HG02970 (cell line): ENCODE results near the gene CERS1.

Experiments used
- ATAC-seq: cut with Tn5 transposase; IDR thresholded peaks from one replicate; pipeline ENCODE4 v1.9.1; 2021; ENCODE audit warnings: mild to moderate bottlenecking, moderate library complexity, moderate number of reproducible peaks; ENCODE audit not compliant: unreplicated experiment, low FRiP score

The CERS1 gene

DNA sequence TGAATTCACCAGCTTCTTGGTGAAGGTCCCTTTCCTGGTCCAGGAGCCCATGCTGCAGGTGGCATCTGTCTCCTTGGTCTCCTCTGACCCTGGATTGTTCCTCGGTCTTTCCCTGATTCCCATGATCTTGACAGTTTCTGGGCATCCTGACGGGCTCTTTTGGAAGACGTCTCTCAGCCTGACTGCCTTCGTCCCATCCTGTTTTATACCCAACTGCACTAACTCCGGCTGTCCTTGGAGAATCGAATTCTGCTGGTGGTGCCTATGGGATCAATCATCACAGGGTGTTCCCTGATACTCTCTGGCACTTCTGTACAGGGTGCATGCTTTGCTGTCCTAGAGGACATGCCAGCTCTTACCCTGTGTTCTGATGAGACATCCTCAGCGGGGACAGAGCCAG lies 19.1 kb downstream of the CERS1 start:
- ATAC-seq: no peak

DNA sequence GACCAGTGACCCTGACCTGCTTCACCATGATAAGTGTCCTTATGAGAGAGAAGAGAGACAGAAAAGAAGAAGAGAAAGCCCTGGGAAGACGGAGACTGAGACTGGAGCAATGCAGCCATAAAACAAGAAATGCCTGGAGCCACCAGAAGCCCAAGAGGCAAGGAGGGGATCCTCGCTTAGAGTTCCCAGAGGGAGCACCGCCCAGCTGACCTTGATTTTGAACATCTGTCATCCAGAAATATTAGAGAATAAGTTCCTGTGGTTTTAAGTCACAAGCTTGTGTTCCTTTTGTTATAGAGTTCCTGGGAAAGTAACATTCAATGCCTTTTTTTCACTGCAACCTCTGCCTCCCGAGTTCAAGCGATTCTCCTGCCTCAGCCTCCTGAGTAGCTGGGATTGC lies 20.2 kb downstream of the CERS1 start:
- no peak for ATAC-seq

DNA sequence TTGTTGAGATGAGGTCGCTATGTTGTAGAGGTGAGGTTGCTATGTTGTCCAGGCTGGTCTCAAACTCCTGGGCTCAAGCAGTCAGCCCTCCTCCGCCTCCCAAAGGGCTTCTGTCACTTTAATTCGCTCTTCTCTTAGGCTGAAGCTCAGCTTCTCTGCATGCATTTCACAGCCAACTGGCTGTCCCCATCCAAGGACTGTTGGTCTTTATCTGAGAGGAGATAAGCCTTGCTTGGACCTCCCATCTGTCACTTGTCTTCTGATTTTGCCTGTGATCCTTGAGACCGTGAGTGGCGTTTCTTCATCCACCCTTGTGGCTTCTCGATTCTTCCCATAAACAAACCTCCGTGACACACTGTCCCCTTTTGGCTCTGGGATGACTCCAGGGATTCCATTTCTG lies 24.4 kb downstream of the CERS1 start:
- no peak for ATAC-seq

DNA sequence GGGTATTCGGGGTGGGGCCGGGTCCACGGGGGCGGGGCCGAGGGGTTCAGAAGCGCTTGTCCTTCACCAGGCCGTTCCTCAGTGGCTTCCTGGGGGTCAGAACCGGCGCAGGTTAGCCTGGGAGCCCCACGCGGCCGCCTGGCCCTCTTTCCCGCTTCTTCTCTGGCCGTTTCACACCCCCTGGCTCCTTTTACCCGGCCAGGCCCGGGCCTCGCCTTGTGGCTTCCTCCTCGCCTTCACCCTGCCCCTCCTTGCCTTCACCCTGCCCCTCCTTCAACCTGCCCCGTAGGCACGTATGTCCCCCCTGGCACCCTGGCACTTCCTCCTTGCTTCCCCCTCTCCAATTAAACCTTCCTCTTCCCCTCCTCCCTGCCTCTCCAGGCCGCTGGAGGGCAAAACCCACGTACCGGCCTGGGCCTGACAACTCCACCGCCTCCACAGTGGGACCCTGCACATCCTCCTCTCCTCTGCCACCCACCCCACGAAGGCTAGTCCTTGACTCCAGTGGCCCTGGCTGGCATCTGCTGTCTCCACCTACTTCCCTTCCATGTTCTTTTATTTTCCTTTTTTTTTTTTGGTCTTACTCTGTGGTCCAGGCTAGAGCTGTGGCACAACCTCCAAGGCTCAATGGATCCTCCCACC lies 25.3 kb downstream of the CERS1 start:
- no peak for ATAC-seq

DNA sequence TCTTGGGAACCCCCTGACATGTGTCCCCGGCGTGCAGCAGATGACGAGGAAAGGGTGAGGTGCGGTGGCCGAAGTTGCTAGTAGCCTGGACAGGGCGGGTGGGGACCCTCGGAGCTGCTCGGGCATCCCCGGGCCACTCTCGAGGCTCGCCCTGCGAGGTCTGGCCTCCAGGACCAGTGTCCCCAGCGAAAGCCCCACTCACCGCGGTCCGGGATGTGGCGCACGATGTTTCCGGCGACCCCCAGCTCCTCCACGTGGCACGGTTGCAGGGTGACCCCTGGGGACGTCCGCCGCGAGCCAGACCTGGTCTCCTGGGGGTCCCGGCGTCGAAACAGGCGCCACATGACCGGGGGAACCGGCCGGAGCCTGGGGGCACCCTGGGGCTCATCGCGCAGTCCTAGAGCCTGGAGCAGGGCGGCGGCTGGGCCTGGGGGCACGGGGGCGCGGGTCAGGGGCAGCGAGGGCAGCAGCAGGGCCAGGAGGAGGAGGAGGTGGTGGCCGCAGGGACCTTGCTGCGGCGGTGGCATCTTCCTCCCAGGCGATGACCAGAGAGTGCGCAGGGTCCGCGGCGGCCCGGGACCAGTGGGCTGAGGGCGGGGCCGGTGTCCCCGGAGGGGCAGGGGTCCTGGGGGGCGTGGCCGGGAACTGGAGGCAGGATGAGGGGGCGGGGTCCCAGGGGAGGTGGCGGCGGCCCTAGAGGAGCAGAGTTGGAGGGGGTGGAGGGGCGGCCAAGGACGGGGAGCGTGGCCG lies 26.0 kb downstream of the CERS1 start:
- no peak for ATAC-seq

DNA sequence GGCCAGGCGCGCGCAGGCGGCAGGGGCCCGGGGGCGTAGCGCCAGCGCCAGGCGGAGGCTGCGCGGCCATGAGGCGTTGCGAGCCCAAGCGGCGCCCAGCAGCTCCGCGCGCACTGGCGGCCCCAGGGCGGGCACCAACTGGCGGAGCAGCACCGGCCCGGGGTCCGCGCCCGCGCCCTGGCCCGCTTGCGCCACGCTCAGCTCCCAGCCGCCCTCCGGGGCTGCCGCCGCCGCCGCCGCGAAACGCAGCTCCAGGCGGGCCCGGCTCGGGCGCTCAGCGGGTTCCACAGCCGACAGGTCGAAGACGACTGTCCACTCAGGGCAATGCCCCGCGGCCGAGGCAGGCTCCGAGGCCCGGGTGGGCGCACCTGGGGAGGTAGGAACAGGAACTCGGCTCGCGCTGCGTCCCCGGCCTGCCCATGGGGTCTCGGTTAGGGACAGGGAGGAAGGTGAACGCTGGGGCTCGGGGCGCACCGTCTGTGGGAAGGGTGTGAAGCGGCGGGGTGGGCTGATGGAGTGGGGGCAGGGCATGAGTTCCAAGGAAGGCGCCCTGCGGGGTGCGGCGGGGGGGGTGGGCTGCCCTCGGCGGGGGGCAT lies 26.8 kb downstream of the CERS1 start:
- no peak for ATAC-seq

DNA sequence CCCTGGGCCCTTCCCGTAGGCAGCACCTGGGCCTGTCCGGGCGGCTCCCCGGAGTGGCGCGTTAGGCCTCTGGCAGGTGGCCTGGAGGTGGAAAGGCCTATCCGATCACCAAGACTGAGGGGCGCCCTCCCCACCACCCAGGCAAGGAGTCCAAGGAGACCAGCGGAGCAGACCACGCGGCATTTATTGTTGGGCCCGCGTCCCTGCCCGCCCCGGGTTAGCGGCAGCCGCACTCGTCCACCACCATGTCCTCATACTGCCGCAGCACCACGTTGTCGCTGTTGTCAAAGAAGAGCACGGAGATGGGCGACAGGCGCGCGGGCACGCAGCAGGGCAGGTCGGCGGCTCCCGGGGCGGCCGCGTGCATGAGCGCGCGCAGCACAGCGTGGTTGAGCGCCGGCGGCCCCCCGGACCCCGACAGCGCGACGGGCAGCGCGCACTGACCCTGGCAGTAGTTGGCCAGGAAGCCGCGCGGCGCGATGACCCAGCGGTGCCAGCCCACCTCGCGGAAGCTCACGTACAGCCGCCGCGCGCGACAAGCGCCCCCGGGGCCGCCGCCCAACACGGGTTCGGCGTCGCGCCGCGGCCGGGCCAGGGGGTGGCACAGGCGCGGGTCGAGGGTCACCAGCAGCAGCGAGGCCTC lies 27.5 kb downstream of the CERS1 start:
- no peak for ATAC-seq

DNA sequence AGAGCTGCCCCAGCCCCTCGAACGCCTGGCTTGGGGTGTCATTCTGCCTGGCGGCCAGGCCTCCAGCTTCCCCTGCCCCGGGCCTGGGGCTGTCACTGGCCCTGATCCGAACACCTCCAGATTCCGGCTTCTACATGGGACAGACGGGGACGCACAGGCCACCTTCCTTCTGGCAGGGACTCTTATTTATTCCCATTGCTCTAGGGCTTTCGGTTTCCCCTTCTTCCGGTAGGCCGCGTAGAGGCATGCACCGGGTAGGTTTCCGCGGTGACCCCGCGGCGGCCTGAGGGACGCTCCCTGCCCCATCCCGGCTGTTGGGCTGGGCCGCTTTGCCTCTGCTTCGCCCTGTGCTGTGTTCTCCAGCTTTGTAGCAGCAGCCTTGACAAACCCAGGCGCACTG lies 28.2 kb downstream of the CERS1 start:
- ATAC-seq: no peak

DNA sequence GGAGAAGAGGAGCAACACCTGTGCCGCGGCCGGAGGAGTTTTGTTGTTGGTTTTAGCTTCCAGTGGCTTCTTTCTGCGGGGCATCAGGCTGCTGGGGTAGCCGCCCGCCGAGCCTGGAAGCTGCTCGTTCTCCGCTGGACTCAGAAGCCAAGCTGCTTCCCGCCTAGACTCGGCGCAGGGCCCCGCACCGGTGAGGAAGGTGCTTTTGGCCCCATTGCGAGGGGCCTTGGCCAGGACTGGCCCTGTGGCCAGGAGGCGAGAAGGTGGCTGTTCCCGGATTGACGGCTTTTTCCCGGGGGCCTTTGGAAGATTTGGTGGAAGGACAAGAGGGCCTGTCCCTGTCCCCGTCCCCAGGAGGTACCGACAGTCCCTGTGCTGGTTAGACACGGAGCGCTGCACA lies 28.8 kb downstream of the CERS1 start:
- ATAC-seq: no peak

DNA sequence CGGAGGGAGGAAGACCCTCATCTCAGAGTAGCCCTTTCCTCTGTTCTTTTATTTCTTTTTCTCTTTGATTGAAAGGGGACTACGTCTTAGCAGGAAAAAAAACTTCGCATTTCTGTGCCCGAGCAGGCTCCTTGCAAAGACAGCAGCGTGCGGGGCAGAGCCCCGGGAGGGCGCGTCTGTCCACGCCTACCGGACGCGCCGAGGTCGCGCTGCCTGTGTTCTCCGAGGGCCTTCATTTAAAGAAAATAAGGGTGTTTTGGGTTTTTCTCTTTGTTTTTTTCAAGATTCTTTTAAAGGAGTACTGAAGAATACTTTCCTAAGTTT lies 29.2 kb downstream of the CERS1 start:
- no peak for ATAC-seq

DNA sequence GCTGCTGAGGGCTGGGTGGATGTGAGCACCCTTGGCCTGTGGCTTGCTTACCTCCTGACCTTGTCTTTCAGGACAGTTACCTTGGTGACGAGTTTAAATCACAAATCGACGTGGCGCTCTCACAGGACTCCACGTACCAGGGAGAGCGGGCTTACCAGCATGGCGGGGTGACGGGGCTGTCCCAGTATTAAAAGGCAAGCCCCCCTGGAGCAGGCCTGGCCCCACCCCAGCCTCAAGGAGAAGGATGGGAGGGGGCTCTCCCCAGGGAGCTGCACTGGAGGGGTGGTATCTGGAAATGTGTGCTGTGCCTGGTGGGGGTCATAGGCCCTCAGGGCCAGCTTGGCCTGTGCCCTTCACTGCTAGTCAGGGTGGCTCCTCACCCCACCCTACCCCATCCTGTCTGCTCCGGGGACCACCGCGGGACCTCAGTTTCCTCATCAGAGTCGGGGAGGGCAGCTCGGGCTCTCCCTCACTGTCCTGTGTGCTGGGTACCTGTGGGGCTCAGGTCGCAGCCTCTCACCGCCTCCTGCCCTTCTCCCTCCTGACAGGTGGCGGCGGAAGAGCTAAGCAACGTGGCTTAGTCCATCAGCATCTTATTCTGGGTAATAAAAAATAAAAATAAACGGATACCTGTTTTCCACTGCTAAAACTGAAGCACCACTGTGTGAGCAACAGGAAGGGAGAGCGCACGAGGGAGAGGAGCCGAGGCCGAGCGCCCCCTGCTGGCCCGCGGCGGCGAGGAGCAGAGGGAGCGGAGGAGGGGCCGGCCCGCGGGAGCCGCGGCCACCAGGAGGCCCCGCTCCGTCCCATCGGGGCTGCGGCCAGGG lies 29.8 kb downstream of the CERS1 start:
- no peak for ATAC-seq

DNA sequence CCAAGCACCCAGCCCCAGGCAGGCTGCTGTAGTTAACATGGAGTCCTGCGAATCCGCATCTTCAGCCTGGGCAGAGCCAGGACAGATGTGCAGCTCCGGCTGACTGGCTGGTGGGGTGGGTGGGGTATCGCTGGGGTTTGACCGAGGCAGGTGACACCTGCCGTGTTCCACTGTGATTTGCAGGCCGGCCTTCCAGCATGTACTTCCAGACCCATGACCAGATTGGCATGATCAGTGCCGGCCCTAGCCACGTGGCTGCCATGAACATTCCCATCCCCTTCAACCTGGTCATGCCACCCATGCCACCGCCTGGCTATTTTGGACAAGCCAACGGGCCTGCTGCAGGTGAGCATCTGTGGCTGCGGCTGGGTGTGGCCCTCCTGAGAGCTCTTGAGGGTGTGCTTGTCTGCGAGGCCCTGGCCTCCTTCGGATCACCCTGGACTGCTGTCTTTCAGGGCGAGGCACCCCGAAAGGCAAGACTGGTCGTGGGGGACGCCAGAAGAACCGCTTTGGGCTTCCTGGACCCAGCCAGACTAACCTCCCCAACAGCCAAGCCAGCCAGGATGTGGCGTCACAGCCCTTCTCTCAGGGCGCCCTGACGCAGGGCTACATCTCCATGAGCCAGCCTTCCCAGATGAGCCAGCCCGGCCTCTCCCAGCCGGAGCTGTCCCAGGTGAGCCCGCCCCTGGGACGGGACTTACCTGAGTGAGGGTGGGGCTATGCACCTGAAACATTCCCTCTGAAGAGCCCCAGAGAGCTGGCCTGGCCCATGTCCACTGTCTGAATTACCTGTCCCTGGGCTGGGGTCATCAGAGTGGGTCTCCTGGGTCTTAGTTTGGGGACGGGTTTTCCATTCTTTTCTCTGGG lies 30.6 kb downstream of the CERS1 start:
- no peak for ATAC-seq

DNA sequence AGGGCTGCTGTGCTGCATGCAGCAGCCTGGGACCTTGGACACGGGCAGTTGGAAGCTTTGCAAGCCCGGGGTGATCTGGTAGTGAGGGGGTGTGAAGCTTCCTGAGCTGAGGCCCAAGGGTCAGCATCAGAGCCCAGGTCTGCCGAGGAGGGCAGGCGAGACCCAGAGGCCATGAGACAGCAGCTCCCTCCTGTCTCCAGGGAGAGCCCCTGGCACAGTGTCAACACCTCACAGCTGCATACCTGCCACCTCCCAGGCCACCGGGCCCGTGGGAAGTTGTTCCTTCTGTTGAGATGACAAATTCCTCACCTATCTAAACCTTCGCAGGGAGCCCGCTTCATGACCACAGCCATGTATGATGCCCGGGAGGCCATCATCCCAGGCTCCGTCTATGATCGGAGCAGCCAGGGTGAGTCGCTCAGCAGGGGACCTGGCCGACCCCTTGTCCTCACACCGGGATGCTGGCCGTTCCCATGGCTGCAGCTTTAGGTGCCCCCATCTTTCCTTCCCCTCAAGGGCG lies 32.1 kb downstream of the CERS1 start:
- ATAC-seq: no peak

DNA sequence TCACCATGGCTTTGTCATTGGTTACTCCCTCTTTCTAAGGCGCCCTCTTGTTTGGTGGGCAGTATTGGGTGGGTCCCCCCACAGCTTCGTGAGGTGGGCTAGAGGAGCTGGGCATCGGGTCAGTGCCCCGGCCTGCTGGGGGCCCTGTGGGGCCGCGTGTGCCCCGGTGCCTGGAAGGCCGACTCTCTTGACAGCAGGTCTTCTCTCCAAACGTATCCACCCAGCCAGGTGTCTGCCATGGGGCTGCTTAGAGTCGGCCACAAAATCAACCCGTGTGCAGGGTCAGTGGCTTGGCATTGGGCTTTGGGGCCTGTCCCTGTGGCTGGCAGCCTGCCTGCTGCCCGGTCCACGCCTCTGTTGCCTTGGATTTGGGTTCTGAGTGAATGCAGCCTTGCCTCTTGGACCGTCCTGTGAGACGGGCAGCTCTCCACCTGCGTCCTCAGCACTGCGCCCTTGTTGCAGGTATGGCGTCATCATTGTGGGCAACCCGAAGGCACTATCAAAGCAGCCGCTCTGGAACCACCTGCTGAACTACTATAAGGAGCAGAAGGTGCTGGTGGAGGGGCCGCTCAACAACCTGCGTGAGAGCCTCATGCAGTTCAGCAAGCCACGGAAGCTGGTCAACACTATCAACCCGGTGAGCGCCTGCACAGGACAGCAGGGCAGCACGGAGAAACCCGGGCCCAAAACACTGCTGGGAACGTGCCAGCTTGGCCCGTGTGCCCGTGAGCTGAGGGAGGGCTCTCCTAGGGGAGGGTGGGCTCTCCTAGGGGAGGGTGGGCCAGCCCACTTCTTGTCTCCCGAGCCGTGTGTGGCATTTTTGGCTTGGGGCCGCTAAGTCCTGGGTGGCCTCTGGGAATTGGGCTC lies 32.7 kb downstream of the CERS1 start:
- no peak for ATAC-seq

DNA sequence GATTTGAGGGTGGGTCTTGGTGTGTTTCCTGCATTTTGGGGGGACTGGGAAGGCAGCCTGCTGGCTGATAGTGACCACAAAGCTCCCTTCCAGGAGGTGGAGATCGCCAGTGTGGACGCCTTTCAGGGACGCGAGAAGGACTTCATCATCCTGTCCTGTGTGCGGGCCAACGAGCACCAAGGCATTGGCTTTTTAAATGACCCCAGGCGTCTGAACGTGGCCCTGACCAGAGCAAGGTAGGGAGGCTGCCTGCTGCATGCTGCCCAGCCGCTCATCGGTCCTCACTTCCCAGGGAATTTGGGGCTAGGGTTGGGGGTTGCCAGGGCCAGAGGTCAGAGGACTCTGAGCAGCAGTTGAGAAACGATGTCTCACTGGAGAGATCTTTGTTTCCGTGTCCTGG lies 34.0 kb downstream of the CERS1 start:
- ATAC-seq: no peak

DNA sequence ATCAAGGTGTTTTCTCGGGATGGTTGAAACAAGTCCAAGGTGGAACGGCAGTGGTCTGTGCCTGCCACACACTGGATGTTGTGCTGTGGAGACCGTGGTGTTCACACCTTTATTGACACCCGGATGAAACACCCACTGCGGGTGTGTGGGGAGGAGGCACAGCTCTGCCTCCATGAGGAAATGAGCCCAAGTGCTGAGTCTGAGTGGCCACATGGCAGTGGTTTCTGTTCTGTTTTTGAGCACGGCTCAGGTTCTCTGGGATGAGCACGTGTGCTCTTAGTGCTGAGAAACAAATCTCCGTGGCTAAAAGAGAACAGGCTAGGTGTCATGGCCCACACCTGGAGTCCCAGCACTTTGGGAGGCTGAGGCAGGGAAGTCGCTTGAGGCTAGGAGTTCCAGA lies 34.7 kb downstream of the CERS1 start:
- no peak for ATAC-seq

DNA sequence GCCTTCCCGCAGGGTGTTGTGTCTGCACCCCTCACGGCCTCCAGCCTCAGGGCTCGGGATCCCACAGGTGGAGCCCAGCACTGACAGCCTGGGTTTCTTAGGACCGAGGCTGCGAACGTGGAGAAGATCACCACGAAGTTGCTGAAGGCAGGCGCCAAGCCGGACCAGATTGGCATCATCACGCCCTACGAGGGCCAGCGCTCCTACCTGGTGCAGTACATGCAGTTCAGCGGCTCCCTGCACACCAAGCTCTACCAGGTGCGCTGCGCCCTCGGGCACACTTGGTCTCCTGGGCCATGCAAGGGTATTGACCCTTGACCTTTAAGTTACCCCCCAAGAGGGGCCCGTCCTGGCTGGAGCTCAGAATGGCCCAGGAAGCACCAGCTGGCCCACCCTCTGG lies 35.2 kb downstream of the CERS1 start:
- ATAC-seq: no peak

DNA sequence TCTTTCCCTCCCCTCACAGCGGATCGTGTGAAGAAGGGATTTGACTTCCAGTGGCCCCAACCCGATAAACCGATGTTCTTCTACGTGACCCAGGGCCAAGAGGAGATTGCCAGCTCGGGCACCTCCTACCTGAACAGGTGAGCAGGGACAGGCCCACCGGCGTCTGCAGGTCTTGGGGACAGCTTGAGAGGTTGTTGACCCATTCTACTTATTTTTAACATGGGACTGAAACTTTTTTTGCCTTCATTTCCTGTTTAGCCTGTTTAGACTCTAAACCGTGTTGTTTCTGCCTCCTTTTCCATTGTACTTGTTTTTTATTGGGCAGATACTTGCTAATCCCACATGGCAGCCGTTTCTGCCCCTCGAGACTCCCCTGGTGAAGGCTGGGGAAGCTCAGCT lies 35.7 kb downstream of the CERS1 start:
- no peak for ATAC-seq
